Tibial artery (tissue), 4 donors: Measurements from ENCODE around the gene ARAP1.

ENCODE experiments used
- DNase-seq, 2 donors: peaks; one replicate each; pipeline ENCODE4 v3.0.0-alpha.2; 2019
- H3K27ac ChIP-seq, 2 donors: fragments of 200-600 bp; sonication (generic) in 1 of 2; 1 replicate in 1 of 2; 2 replicates in 1 of 2; pipeline ENCODE4 v1.5.1; 2018 to 2019; ENCODE audit warnings: mild to moderate bottlenecking in 1 of 2
- H3K27me3 ChIP-seq, 2 donors: fragments of 200-600 bp; sonication (generic) in 1 of 2; one replicate each; pipeline versions ENCODE4 v1.5.1 to v1.6.0; 2016 to 2019
- H3K36me3 ChIP-seq, 3 donors: fragments of 200-600 bp; sonication (generic) in 2 of 3; one replicate each; pipeline ENCODE4 v1.5.1; 2016 to 2019; ENCODE audit warnings: mild to moderate bottlenecking in 2 of 3
- H3K4me1 ChIP-seq, 4 donors: fragments of 200-600 bp; sonication (generic) in 2 of 4; 1 replicate in 3 of 4; 2 replicates in 1 of 4; pipeline ENCODE4 v1.5.1; 2016 to 2019
- H3K4me3 ChIP-seq, 2 donors: fragments of 200-600 bp; sonication (generic) in 1 of 2; 1 replicate in 1 of 2; 2 replicates in 1 of 2; pipeline ENCODE4 v1.5.1; 2018 to 2019; ENCODE audit warnings: mild to moderate bottlenecking in 2 of 2
- H3K9me3 ChIP-seq, 3 donors: fragments of 200-600 bp; sonication (generic) in 1 of 3; one replicate each; pipeline ENCODE4 v1.5.1; 2016 to 2019
- CTCF ChIP-seq, 2 experiments: fragments of 200-600 bp in 1 of 2; fragments of 450-650 bp in 1 of 2; IDR thresholded peaks; one replicate each; pipeline ENCODE4 v1.5.1; 2017 to 2019; ENCODE audit warnings: antibody characterized with exemption in 2 of 2, mild to moderate bottlenecking in 1 of 2, moderate library complexity in 1 of 2
- intact Hi-C: fragments of 100-400 bp; cut with DNase I; formaldehyde crosslinking; loops from one replicate; pipeline ENCODE4 v1.15.0; 2023; ENCODE audit warnings: low total_unique reads

Gene ARAP1

GRCh38 chr11:72673943-72674828, 78.0 kb downstream of the ARAP1 start, which contains the start of gene PDE2A:
Gene PDE2A (minus strand): TSS chr11:72674422. CDS start chr11:72674207, 215 bp downstream.
- DNase-seq, result no peak
- TF ChIP-seq CTCF (IDR thresholded peaks at IDR 0.05), result no peak
- Histone ChIP-seq H3K27me3 (peaks cover 0 to 96% of the 10 kb centered on the region in 2 donors), H3K4me1 (peaks cover 0 to 3% (median 0%) of the 10 kb centered on the region in 4 donors), H3K4me3 (no peak within 1 kb of the TSS), H3K27ac (no peak within 1 kb of the TSS), H3K9me3 (no peaks in the 10 kb centered on the region), H3K36me3 (no peaks in the 10 kb centered on the region)
- intact Hi-C loops, result no loop called here

- intact Hi-C loops, result no loop called here
- no peaks in the 10 kb centered on the region for H3K36me3 ChIP-seq
- no peaks in the 10 kb centered on the region for H3K9me3 ChIP-seq
- H3K27ac ChIP-seq, result no peak overlapping the region
- TF ChIP-seq CTCF (IDR thresholded peaks at IDR 0.05), result no peak
- DNase-seq, result no peak
- H3K27me3 ChIP-seq, result peaks cover 0 to 96% of the 10 kb centered on the region in 2 donors
- no peak overlapping the region for H3K4me3 ChIP-seq
- H3K4me1 ChIP-seq, result peaks cover 0 to 3% (median 0%) of the 10 kb centered on the region in 4 donors
These were observed 78.8 kb downstream of the ARAP1 start for GRCh38 chr11:72673284-72673942.

- no peak for TF ChIP-seq CTCF (IDR thresholded peaks at IDR 0.05)
- Histone ChIP-seq H3K4me1 (peaks cover 0 to 3% (median 0%) of the 10 kb centered on the region in 4 donors), H3K27me3 (peaks cover 0 to 91% of the 10 kb centered on the region in 2 donors), H3K27ac (no peak overlapping the region), H3K36me3 (no peaks in the 10 kb centered on the region), H3K9me3 (peaks cover 0 to 4% (median 4%) of the 10 kb centered on the region in 3 donors), H3K4me3 (no peak overlapping the region)
- no peak for DNase-seq
- intact Hi-C loops, result no loop called here
These were observed 79.5 kb downstream of the ARAP1 start for GRCh38 chr11:72672597-72673238.

- intact Hi-C loops, result no loop called here
- DNase-seq, result no peak
- Histone ChIP-seq H3K4me1 (no peaks in the 10 kb centered on the region), H3K36me3 (no peaks in the 10 kb centered on the region), H3K9me3 (peaks cover 0 to 10% (median 9%) of the 10 kb centered on the region in 3 donors), H3K4me3 (no peak overlapping the region), H3K27me3 (peaks cover 0 to 84% of the 10 kb centered on the region in 2 donors), H3K27ac (no peak overlapping the region)
- no peak for TF ChIP-seq CTCF (IDR thresholded peaks at IDR 0.05)
These were observed 80.8 kb downstream of the ARAP1 start for GRCh38 chr11:72671152-72672099.

- H3K27me3 ChIP-seq, result peaks cover 0 to 76% of the 10 kb centered on the region in 2 donors
These were observed 82.2 kb downstream of the ARAP1 start for GRCh38 chr11:72670041-72670440.

More at GRCh38 chr11:72670041-72670440, 82.2 kb downstream of the ARAP1 start:
- no peak for DNase-seq
- Histone ChIP-seq H3K4me1 (no peaks in the 10 kb centered on the region), H3K27ac (no peak overlapping the region), H3K9me3 (peaks cover 0 to 10% (median 9%) of the 10 kb centered on the region in 3 donors), H3K4me3 (no peak overlapping the region), H3K36me3 (no peaks in the 10 kb centered on the region)
- intact Hi-C loops, result no loop called here
- no peak for TF ChIP-seq CTCF (IDR thresholded peaks at IDR 0.05)
